SU-DHL-6 (cell line): ENCODE measurements around the gene SNTG2.

ENCODE experiments used
- CTCF ChIP-seq: fragments of 200-600 bp; sonication (generic); IDR thresholded peaks from one replicate; pipeline ENCODE4 v1.5.1; 2017; ENCODE audit warnings: antibody characterized with exemption, mild to moderate bottlenecking, low read length, moderate library complexity; ENCODE audit not compliant: insufficient read depth, poor library complexity, severe bottlenecking
- EZH2phosphoT487 ChIP-seq: fragments of 200-600 bp; sonication (generic), shearing (Covaris generic); conservative IDR thresholded peaks from 2 replicates; pipeline ENCODE4 v1.6.1; 2018; ENCODE audit warnings: mild to moderate bottlenecking, antibody characterized with exemption, low read length, moderate library complexity, mixed read lengths

- TF ChIP-seq EZH2phosphoT487: no peak
- TF ChIP-seq CTCF: no peak
Observed at GRCh38 chr2:1308678-1309077, 358.0 kb downstream of the SNTG2 start.
